Activated CD4-positive, CD25-positive, alpha-beta regulatory T cell treated with anti-CD3 and anti-CD28 coated beads, Interleukin-2, amount 50 U/mL, for 24 hours (primary cell): Measurements from ENCODE around the gene ABHD16A.

Experiments
- ATAC-seq, 2 donors: fragments of 150-1000 bp; cut with Tn5 transposase; one replicate each; pipeline ENCODE4 v1.10.0; 2021; ENCODE audit warnings: mild to moderate bottlenecking in 1 of 2, moderate library complexity in 1 of 2

ABHD16A gene

DNA sequence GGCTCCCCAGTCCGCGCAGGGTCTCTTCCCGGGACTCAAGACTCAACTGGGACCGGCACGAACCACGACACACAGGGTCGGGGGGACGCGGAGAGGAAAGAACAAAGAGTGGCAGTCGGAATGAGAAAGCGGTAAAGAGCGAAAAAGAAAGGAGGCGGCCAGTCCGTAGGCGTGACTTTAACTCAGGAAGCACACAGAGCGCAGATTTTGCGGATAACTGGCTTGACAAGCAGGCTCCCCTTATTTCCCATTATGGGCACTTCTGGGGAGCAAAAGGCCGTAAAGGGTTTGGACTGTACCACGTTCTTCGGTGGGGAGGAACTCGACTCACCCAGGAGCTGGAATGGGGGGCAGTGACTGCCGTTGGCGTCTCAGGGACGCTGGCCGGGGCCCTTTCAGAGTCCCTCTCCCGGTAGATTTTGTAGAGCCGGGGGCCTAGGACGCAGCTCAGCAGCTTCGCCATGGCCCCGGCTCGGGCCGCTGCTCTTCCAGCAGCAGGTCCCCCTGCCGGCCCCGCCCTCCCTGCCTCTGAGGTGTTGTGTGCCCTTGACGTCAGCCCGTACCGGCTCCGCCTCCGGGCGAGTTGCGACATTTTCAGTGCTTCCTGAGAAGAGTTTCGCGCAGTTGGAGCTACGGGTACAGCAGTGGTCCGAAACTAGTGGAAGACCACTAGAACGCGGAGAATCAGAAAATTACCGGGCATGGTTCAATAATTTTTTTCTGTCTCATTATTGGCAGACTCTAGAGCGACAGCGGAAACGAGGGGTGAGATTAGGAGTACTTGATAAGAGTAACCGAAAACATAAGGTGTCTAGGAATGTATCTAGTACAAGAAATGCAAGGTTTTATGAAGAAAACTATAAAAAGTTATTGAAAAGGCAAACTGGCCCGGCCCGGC lies at the start of gene ABHD16A:
Gene ABHD16A (minus strand): TSS at position 506 of the 898 bp plus-strand sequence. CDS start 43 bp downstream, at position 463.
- peak; percentile 96 to 97 for ATAC-seq

DNA sequence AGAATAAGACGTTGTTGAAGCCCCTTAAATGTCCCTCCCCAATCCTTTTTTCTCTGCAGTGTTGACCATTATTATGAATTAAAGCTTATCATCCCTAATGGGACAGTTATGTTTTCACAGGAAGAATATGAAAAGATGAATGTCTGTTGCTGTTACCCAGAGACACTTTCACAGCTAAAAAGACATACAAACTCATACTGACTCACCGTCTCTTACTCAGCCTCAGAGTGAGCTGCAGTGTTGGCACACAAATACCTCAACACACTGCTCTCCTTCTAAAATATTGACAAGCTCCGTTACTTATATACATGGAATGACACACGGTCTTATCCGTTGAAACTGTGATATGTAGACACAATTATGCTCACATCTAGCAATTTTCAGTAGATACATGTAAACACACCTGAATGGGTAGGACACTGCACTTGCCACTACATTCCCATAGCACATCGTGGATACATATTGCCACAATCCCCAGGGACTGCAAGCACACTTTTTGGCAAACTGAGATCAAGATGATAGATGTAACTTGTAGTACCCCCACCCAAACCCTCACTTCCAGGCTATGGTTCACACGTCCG lies 49.7 kb upstream of the ABHD16A start:
- no peak for ATAC-seq

DNA sequence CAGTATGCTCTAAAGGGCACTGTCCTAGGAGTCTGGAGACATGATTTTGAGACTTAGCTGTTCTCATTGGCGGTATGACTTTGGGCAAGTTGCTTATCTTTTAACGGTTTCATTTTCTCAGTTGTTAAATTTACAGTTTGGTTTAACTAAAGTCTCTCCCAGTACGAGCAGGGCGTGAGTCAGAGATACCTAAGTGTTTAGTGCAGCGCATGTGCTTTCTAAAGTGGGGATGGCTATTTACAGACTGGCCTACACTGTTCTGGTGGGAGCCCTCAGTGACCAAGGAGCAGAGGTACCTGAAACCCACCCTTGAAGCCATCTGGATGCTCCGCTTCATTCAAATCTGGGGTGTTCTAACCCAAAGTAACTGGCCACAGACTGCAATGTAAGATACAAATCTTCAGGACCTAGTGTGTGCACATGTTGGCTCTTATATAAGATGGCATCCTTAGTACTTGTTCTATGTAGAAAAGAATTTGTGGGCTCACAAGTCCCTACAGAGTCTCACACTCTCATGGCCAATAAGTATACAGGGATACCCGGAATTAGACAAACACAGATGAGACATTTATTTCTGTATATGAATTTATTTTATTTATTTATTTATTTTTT lies 47.4 kb upstream of the ABHD16A start:
- no peak for ATAC-seq

DNA sequence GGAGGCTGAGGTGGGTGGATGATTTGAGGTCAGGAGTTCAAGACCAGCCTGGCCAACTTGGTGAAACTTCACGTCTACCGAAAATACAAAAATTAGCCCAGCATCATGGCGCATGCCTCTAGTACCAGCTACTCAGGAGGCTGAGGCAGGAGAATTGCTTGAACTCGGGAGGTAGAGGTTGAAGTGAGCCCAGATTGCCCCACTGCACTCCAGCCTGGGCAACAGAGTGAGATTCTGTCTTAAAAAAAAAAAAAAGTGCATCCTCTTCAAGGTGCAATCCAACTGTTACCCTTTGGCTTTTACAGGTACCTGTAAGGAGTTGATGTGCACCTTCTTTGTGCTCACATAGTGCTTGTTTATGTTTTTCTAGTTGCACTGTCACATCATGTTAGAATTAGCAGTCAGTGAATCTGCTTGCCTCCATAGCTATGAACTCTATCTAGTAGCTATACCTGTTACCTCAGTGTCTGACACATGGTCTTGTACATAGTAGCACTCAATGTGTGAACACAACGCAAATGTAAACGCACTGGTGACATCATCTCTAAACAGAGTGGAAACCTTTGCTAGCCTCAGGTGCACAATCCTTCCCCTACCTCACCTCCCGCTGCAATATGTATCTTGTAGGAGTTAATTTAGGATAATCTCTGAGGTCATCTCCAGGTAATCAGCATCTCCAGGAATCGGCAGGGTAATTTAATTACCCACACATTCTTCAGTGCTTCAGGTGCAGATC lies 46.3 kb upstream of the ABHD16A start:
- no peak for ATAC-seq

DNA sequence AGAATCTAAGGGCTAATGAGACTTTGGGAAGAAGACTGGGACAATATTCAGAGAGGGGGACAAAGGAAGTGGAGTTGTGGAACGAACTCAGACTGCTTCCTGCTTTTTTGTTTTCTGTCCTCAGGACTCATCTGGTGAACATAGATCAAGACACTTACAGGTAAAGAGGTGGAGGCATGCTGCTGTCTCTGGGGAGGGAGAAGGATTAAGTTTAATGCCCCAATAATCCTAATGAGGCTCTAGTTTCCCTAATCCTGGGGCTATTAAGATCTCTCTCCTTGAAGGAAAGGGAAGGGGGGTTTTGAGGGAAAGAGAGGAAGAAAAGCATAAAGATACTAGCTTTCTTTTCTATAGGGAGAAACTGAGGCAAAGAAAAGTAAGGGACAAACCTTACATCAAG lies 41.3 kb upstream of the ABHD16A start:
- no peak for ATAC-seq

DNA sequence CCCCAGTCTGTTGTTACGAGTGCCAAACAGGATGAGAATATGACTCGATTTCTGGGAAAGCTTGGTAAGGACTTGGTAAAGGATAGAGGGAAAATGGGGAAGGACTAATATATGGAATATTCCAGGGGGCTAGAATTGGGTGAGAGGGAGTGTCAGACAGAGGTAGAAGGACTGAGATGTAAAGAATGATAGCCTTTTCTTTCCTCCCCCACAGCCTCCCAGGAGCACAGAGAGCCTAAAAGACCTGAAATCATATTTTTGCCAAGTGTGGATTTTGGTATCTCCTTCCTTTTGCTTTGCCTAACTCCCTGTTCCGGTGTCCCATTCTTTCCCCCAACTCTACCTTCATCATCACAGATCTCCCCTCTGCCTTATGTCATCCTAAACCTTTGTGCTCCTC lies 39.8 kb upstream of the ABHD16A start:
- ATAC-seq = no peak

DNA sequence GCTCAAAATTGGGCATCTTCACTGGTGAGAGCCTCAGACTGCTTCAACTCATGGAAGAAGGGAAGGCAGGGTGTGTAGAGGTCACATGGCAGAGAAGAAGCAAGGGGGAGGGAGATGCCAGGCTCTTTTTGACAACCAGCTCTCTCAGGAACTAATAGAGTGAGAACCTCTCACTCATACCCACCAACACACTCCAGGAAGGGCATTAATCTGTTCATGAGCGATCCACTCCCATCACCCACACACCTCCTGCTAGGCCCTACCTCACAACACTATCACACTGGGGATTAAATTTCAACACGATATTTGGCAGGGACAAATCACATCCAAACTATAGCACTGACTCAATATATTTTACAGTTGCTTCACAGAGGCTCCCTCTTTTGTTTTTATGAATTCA lies 38.7 kb upstream of the ABHD16A start:
- no peak for ATAC-seq

DNA sequence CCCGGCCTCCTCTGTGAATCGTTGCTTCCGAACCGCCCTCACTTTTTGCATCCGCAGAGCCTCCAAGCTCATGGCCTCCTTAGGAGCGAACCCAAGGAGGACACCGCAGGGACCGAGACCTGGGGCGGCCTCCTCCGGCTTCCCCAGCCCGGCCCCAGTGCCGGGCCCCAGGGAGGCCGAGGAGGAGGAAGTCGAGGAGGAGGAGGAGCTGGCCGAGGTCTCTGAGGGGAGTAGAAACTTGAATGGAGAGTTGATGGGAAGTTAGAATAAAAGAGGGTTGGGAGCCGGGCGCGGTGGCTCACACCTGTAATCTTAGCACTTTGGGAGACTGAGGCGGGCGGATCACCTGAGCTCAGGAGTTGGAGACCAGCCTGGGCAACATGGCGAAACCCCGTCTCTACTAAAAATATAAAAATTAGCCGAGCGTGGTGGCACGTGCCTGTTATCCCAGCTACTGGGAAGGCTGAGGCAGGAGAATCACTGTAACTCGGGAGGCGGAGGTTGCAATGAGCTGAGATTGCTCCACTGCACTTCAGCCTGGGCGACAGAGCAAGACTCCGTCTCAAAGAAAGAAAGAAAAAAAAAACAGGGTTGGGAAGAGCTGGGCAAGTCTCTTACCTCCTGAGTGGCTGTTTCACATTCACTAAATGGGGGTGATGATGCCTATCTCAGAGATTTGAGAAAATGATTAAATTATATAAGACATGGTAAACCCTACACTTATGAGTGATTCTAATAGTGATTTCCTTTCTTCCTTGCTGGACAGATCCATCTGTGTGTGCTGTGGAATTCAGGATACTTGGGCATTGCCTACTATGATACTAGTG lies 37.5 kb upstream of the ABHD16A start:
- no peak for ATAC-seq

DNA sequence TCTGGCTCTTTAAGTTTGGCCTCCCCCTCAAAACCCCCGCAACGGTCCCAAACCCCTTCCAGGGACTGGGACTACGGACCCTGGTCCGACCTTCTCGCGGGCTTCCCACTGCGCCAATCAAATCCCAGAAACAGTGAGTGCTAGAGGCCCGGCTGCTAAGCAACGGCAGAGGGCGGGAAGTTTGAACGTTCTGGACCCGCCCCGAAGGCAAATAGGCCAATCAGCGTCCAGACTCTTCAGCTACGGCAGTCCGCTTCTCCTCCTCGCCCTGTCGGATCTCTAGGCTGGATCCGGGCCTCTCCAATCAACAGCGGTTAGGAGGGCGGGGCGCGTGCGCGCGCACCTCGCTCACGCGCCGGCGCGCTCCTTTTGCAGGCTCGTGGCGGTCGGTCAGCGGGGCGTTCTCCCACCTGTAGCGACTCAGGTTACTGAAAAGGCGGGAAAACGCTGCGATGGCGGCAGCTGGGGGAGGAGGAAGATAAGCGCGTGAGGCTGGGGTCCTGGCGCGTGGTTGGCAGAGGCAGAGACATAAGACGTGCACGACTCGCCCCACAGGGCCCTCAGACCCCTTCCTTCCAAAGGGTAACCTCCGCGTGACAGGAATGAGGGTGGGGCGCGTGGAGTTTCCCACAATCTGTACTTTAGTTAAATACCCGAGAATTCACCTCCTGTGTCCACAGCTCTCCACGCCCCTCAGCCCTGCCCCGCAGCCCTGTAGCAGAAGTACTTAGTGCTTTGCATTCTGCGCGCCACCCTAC lies 36.7 kb upstream of the ABHD16A start, which contains the start of gene MSH5:
Gene MSH5 (plus strand): TSS at position 367 of the 758 bp plus-strand sequence. CDS start 462 bp downstream, outside the sequence.
- ATAC-seq = peak; percentile 95

DNA sequence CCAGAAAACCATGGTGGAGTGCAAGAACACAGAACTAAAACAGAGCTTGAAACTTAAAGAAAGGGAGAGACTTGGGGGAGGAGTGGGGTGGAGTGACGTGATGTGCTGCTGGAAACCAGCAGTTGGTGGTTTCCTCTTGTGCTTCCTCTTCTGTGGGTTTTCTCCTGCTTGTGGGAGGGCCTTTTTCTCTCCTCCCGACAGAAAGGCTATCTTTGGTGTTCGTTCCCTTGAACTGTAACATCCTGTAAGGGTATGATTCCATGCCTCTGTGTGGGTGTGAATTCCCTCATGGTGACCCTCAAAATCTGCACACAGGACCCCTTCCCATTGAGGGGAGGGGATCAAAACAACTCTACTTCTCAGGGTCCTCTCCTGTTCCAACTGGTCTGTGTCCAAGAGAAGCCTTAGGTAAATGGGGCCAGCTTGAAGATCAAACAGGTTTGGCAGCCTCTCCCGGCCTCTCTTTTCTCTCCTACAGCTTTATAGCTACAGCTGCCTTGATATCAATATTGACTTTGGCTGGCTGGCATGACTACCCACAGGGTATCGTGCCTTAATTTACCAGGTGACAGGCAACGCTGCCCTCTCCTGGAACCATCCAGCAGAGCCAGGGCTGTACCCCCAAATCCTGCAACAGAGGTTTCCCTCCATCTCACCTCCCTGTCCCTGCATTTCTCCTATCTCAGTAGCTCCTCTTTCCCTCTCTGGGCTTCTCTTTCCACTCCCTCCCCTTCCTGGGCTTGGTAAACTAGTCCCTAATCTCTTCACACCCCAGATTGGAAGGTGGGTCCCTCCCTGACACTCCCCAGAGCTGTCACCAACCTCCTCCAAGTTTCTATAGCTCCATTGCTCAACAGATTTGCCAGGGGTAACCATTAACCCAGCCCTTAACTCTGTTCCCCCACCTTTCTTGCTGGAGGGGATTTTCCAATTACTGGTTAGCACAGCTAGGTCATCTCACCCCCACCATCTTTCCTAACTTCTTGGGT lies 35.2 kb upstream of the ABHD16A start:
- no peak for ATAC-seq

DNA sequence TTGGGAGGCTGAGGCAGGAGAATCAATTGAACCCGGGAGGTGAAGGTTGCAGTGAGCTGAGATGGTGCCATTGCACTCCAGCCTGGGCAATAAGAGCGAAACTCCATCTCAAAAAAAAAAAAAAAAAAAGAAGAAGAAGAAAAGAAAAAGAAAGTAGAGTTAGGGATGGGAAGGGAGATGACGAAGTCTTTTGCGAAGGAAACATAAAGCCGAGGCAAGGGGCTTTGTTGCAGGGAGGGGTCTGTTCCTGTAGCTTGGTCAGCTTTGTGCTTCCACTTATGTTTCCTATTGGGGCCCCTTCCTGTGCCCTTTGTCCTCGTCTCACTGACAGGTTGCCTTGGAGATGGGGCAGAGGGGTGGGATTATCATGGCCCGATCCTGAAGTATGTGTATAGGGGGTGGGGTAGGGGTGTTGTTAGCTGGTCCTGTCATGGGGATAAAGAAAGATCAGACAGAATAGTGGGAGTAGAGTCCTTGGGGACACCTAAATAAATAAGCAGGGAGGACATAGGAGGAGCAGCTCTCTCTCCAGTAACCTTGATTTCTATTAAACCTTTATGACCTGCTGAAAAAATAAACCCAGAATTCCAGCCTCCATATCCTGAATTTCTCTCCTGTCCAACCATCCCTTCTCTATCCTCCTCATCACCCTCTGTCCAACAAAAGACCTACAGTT lies 34.3 kb upstream of the ABHD16A start:
- ATAC-seq = no peak

DNA sequence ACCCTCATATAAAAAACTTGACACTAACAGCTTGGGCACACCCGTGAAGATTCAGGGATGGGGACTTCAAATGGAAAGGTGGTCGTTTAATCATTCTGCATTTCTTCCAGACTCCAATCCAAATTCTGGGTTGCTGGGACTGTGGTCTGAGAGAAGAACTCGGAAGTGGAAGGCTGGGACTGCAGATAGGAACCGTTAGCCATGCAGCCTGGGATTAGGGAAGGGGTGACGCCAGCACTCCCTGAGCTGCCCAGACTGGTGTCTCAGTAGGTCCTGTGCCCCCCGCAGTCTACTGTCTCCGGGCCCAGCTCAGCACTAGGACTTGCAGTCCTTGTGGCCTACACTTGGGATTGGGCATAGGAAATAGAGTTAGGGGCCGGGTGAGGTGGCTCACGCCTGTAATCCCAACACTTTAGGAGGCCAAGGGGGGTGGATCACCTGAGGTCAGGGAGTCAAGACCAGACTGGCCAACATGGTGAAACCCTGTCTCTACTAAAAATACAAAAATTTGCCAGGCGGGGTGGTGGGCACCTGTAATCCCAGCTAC lies 33.7 kb upstream of the ABHD16A start:
- ATAC-seq = no peak

DNA sequence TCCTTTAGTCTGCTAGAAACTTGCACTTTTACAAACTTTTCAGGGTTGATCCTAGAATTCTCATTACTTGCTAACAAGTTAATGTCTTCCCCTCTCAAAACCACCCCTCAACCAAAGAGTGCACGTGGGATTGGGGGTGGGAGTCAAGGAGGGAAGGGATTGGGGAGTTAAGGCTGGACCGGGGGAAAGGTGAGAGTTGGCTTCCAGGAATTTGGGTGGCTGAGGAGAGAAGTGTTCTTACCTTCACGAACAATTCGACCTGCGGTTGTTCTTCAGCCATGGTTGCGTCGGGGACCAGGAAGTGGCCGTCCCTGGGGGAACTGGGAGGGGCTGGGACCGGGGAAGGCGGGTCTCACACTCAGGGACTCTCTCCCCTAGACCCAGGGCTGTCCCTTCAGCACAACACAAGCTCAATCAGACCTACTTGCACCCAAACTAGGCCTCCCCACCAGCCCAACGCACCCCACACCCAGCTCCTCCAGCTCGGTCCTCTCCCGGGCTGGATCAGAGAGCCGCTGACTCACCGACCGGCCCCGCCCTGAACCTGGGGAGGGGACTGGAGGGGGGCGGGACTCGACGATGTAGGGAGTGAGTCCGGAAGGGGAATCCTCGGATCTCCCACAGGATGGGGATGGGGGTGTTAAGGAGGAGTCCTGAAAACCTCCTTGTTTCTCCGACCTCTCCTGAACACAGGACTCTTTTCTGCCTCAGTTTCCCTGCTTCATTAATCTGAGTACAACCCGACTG lies 33.1 kb upstream of the ABHD16A start, which contains the start of gene CLIC1:
Gene CLIC1 (minus strand): TSS at position 510 of the 747 bp plus-strand sequence. CDS start 230 bp downstream, at position 280.
- peak; percentile 34 to 36 for ATAC-seq

DNA sequence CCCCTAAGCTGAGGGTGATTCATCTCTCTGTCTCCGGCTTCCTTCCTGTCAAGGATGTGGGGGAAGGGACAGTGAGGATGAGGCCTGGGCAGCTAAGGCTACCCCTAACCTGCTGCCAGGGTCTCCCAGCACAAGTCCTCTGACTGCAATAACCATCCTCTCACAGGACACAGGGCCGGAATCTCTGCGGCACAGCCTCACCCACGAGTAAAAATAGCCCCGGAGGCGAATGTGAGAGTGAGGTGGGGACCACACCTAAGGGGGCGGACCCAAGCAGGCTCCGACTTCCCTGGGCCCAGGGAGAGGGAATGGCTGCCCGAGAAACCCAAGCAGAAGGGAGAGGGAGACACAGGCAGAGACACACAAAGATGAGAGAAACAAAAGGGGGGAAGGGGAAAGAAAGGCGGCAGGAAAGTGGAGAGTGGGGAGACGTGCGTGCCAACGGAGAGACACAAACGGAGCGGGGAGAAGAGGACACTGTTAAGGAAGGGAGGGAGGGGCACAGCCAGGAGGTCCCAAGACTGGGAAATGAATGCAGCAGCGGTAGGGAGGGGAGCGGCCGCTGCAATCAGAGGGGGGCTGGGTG lies 31.8 kb upstream of the ABHD16A start:
- peak; percentile 66 for ATAC-seq

DNA sequence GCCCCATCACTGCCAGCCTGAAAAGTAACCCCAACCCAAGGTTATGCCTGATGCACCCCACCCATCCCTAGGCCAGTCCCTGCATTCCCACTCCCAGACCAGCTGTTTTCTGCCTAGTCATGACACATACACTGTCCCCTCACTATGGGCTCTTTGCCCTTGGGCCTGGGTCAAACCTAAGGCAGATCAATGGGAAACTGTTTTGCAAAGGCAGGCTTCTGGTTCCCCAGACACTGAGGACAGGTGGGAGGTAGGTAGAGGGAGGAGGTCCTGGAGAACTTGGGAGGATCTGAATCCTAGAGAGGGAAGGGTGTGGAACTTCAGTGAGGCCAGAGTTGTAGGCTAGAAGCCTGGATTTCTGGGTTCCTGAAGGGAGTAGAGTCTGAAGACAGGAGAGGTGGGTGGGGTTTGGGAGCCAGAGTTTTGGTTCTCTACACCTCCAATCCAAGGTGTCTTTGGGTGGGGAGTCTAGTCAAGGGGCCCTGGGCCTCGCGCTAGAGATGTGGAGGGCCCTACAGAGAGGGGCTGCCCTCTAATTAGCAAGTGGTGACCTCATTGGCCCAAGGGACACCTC lies 31.2 kb upstream of the ABHD16A start:
- ATAC-seq = no peak

DNA sequence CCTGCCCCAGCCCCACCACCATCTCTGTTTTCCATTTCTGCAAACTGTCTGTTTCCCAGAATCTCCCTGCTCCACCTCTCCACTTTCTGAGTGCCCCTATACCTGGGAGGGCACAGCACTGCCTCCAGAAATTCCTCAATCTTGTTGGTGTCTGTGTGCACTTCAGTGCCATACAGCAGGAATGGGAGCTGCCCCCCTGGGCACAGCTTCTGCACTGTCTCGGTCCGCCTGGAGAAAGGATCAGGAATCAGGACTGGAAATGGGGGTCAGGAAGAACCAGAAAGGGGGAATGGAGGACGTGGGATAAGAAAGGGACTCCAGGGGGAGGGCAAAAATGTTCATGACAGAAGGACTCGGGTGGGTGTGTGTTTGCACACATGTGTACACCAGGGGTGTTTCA lies 30.6 kb upstream of the ABHD16A start:
- no peak for ATAC-seq

DNA sequence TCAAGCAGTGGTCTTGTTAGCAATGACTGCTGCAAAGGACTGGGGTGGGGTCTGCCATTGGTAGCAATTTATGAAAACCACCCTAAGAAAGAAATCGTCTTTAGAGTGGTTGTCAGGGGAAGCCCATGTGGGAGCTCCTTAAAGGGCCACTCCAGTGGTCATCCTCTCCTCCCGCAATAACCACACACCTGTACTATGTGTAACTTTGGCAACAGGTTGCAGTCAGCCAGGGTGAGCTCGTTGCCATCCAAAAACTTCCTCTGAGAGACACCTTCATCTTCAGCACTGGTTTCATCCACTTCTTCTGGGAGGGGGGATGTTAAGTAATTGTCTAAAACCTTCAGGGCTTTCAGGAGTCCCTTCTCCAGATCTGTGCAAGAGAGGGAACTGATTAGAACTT lies 28.9 kb upstream of the ABHD16A start:
- no peak for ATAC-seq
